ENCODE data around the gene SIGMAR1. TPM values are rescaled to one million over a fixed set of nuclear protein-coding genes. Genes with fewer than 3 reads are reported as not detected.

SIGMAR1 gene
- total RNA-seq, 4 donors from 2014 or later: 34.1 to 86.7 (median 68.7) TPM

DNA sequence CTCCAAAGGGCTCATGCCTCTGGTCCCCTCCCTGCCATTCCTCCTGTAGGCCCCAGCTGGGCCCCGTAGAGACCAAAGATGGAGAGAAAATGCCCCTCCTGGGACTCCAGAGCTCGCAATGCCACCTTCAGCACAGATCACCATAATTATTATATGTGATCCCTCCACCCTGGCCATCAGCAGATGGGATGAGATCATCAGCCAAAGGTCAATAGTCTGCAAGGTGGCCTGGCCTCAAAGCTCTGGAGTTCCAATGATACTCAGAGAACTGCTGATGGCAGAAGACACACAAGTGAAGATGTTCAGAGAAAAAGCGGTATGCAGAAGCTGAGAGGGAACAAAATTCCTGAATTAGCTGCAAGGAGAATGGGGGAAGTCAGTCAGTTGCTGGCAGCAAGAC lies 30.7 kb downstream of the SIGMAR1 start:
- TF ChIP-seq CTCF (IDR thresholded peaks at IDR 0.05; ENCODE audit: low read depth): no peak

DNA sequence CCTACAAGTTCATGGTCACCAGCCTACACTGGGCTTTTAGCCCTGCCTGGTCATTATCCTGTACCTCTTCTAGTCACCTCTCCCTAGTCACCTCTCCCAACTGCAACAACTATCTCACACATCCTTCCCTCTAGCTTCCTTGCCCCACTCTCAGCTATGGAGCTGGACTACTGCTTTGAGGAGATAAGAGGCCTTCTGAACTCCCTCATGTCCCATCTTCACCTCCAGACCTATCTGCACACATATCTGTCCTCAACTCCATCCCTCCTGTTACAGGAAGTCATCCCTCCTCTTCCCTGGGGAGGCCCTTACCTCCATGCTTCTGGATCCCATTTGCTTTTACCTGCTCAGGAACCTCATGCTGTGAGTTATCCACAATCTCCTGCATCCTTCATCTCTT lies 31.4 kb downstream of the SIGMAR1 start:
- TF ChIP-seq CTCF (IDR thresholded peaks at IDR 0.05; ENCODE audit: low read depth): no peak

DNA sequence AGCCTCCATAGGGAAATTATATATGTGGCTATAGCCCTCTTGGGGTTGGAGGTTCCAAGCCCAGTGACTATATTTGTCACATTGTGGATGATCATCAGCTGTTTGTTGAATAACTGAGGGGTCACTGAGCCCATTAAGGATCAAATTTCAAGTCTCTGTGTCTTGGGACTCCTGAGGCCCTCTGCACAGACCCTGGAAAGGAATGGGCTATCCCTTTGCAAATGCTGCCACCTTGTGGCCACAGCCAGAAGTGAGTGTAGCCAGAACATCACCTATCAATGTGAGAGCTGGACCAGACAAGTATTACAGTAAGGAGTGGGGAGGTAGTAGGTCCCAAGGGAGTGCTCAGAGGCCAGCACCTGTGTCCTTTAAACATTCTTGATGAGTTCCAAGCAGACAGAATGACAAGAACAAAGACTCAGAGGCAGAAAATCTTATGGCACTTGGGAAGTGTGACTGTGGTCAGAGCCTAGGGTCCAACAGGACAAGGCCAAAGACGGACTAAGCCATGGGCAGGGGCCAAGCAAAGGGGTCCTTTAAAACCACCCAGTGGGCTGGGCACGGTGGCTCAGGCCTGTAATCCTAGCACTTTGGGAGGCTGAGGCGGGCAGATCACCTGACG lies 33.9 kb downstream of the SIGMAR1 start:
- no peak for TF ChIP-seq CTCF (IDR thresholded peaks at IDR 0.05; ENCODE audit: low read depth)

GRCh38 chr9:34601937-34602573 lies 35.5 kb downstream of the SIGMAR1 start:
- TF ChIP-seq CTCF (IDR thresholded peaks at IDR 0.05; ENCODE audit: low read depth): no peak

DNA sequence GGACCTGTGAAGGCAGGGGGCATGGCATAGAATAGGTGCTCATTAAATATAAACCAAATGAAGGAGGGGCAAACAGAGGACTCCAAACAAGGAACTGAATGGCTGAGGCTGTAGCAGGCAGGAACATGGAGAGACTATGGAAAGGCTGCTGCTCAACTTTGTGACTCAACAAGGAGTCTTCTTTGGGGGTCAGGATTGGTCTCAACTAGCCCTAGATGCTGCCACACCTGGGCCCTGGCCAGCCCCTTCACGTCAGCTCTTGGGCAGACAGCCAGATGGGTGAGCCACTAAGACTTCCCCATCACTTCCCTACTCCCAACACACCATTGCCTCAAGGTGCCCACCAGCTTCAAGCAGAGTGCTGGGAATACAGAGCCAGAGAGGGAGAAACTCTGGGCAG lies 36.7 kb downstream of the SIGMAR1 start:
- TF ChIP-seq CTCF (IDR thresholded peaks at IDR 0.05; ENCODE audit: low read depth): no peak

GRCh38 chr9:34599546-34599945 lies 38.0 kb downstream of the SIGMAR1 start:
- no peak for TF ChIP-seq CTCF (IDR thresholded peaks at IDR 0.05; ENCODE audit: low read depth)

- no peak for TF ChIP-seq CTCF (IDR thresholded peaks at IDR 0.05; ENCODE audit: low read depth)
These were observed 43.4 kb downstream of the SIGMAR1 start for GRCh38 chr9:34594177-34594576.

All from subcutaneous adipose tissue (tissue), 4 donors.